NCI-H460 (cell line): ENCODE results near the gene ELAPOR1. TPM values are rescaled to one million over a fixed set of nuclear protein-coding genes. Genes with fewer than 3 reads are reported as not detected.

Experiments
- small RNA-seq, 2 experiments: library from RNA; depleted of rRNA; stranded (forward); fragments of <200 nt; gene quantifications; one replicate each; pipeline ENCODE3, GENCODE V24; 2014
- total RNA-seq: library from RNA; depleted of rRNA; stranded (reverse); fragments of >200 nt; shearing (Covaris generic); gene quantifications from 2 replicates; pipeline ENCODE4 v1.2.3, GENCODE V29; 2014; rRNA removed

ELAPOR1 gene
- total RNA-seq, 1 experiment from 2014 or later, result 0.12 TPM

Small RNA genes lying within 50 kb of the gene (small RNA-seq; reads per million reads assigned to genes)
- 0 reads per million in 2 experiments for gene AL356488.2

Other genes with a start within 250 kb of the ELAPOR1 start
- gene GPSM2, start 237.1 kb upstream of the ELAPOR1 start, total RNA-seq, result 31.0 and 35.3 TPM in 2 replicates
- gene CLCC1, start 150.6 kb upstream of the ELAPOR1 start, total RNA-seq, result 22.7 and 23.0 TPM in 2 replicates
- 6.7 and 7.7 TPM in 2 replicates for gene WDR47, start 72.0 kb upstream of the ELAPOR1 start, total RNA-seq
- 47.7 and 72.5 TPM in 2 replicates for gene TAF13, start 38.1 kb upstream of the ELAPOR1 start, total RNA-seq
- gene TMEM167B, start 23.4 kb upstream of the ELAPOR1 start, total RNA-seq, result 20.4 and 23.1 TPM in 2 replicates
- 384 and 411 TPM in 2 replicates for gene SARS1, start 99.8 kb downstream of the ELAPOR1 start, total RNA-seq
- gene CELSR2, start 135.4 kb downstream of the ELAPOR1 start, total RNA-seq, result 2.7 and 3.8 TPM in 2 replicates
- gene PSRC1, start 169.0 kb downstream of the ELAPOR1 start, total RNA-seq, result 23.1 and 28.0 TPM in 2 replicates
- gene MYBPHL, start 192.9 kb downstream of the ELAPOR1 start, total RNA-seq, result not detected in 2 replicates